ENCODE data around the gene FBXW7.

FBXW7 gene

GRCh38 chr4:152531479-152531878 is 4.4 kb downstream of the FBXW7 start:
- H3K27ac Mint-ChIP-seq: no peak overlapping the region
- H3K4me1 Mint-ChIP-seq: peaks cover 56% of the 10 kb centered on the region
- peak overlapping the region; percentile 31 for H3K4me3 Mint-ChIP-seq
- no peaks in the 10 kb centered on the region for H3K27me3 Mint-ChIP-seq
- H3K9me3 Mint-ChIP-seq: no peaks in the 10 kb centered on the region
- H3K36me3 Mint-ChIP-seq: peaks cover 11% of the 10 kb centered on the region

GRCh38 chr4:152530600-152530999 is 5.3 kb downstream of the FBXW7 start:
- Mint-ChIP-seq H3K4me3 (peak overlapping the region; percentile 51), H3K36me3 (peaks cover 11% of the 10 kb centered on the region), H3K27me3 (no peaks in the 10 kb centered on the region), H3K9me3 (no peaks in the 10 kb centered on the region), H3K27ac (no peak overlapping the region), H3K4me1 (peaks cover 65% of the 10 kb centered on the region)

- Mint-ChIP-seq H3K4me3 (no peak overlapping the region), H3K4me1 (peaks cover 70% of the 10 kb centered on the region), H3K27ac (no peak overlapping the region), H3K27me3 (no peaks in the 10 kb centered on the region), H3K36me3 (peaks cover 13% of the 10 kb centered on the region), H3K9me3 (no peaks in the 10 kb centered on the region)
Measured at GRCh38 chr4:152529880-152530279, 6.0 kb downstream of the FBXW7 start.

GRCh38 chr4:152528060-152528459 is 7.8 kb downstream of the FBXW7 start:
- H3K4me3 Mint-ChIP-seq: no peak overlapping the region
- H3K27ac Mint-ChIP-seq: no peak overlapping the region
- peaks cover 79% of the 10 kb centered on the region for H3K4me1 Mint-ChIP-seq
- H3K9me3 Mint-ChIP-seq: no peaks in the 10 kb centered on the region
- H3K36me3 Mint-ChIP-seq: peaks cover 11% of the 10 kb centered on the region
- no peaks in the 10 kb centered on the region for H3K27me3 Mint-ChIP-seq

- Mint-ChIP-seq H3K27ac (peak overlapping the region; percentile 12), H3K9me3 (no peaks in the 10 kb centered on the region), H3K36me3 (peaks cover 10% of the 10 kb centered on the region), H3K4me1 (peaks cover 83% of the 10 kb centered on the region), H3K27me3 (no peaks in the 10 kb centered on the region), H3K4me3 (no peak overlapping the region)
Measured at GRCh38 chr4:152525878-152526277, 10.0 kb downstream of the FBXW7 start.

GRCh38 chr4:152524427-152524826 is 11.5 kb downstream of the FBXW7 start:
- Mint-ChIP-seq H3K27ac (no peak overlapping the region), H3K36me3 (peaks cover 10% of the 10 kb centered on the region), H3K9me3 (no peaks in the 10 kb centered on the region)

GRCh38 chr4:152523731-152524130 is 12.2 kb downstream of the FBXW7 start:
- peaks cover 11% of the 10 kb centered on the region for H3K36me3 Mint-ChIP-seq
- peaks cover 82% of the 10 kb centered on the region for H3K4me1 Mint-ChIP-seq
- no peaks in the 10 kb centered on the region for H3K9me3 Mint-ChIP-seq
- H3K27ac Mint-ChIP-seq: no peak overlapping the region
- H3K27me3 Mint-ChIP-seq: no peaks in the 10 kb centered on the region
- no peak overlapping the region for H3K4me3 Mint-ChIP-seq

More at GRCh38 chr4:152524427-152524826, 11.5 kb downstream of the FBXW7 start:
- H3K4me1 Mint-ChIP-seq: peaks cover 82% of the 10 kb centered on the region
- H3K27me3 Mint-ChIP-seq: no peaks in the 10 kb centered on the region
- H3K4me3 Mint-ChIP-seq: no peak overlapping the region

- H3K36me3 Mint-ChIP-seq: peaks cover 11% of the 10 kb centered on the region
- no peaks in the 10 kb centered on the region for H3K9me3 Mint-ChIP-seq
- peak overlapping the region; percentile 35 for H3K27ac Mint-ChIP-seq
- H3K4me1 Mint-ChIP-seq: peaks cover 72% of the 10 kb centered on the region
- H3K4me3 Mint-ChIP-seq: no peak overlapping the region
- H3K27me3 Mint-ChIP-seq: no peaks in the 10 kb centered on the region
Measured at GRCh38 chr4:152522754-152523153, 13.1 kb downstream of the FBXW7 start.

- Mint-ChIP-seq H3K9me3 (no peaks in the 10 kb centered on the region), H3K4me3 (no peak overlapping the region), H3K27me3 (no peaks in the 10 kb centered on the region), H3K4me1 (peaks cover 69% of the 10 kb centered on the region), H3K27ac (no peak overlapping the region), H3K36me3 (peaks cover 11% of the 10 kb centered on the region)
Measured at GRCh38 chr4:152522245-152522644, 13.6 kb downstream of the FBXW7 start.

GRCh38 chr4:152516156-152516555 is 19.7 kb downstream of the FBXW7 start:
- Mint-ChIP-seq H3K9me3 (no peaks in the 10 kb centered on the region), H3K27me3 (no peaks in the 10 kb centered on the region), H3K36me3 (peaks cover 7% of the 10 kb centered on the region), H3K4me3 (no peak overlapping the region), H3K27ac (no peak overlapping the region), H3K4me1 (peaks cover 64% of the 10 kb centered on the region)

GRCh38 chr4:152515678-152516077 is 20.2 kb downstream of the FBXW7 start:
- Mint-ChIP-seq H3K36me3 (peaks cover 5% of the 10 kb centered on the region), H3K4me1 (peaks cover 64% of the 10 kb centered on the region), H3K9me3 (no peaks in the 10 kb centered on the region), H3K27ac (no peak overlapping the region), H3K4me3 (no peak overlapping the region), H3K27me3 (no peaks in the 10 kb centered on the region)

GRCh38 chr4:152514356-152514755 is 21.5 kb downstream of the FBXW7 start:
- Mint-ChIP-seq H3K4me3 (no peak overlapping the region), H3K27ac (no peak overlapping the region), H3K9me3 (no peaks in the 10 kb centered on the region), H3K4me1 (peaks cover 66% of the 10 kb centered on the region), H3K27me3 (no peaks in the 10 kb centered on the region), H3K36me3 (peaks cover under 1% of the 10 kb centered on the region)

GRCh38 chr4:152513078-152513477 is 22.8 kb downstream of the FBXW7 start:
- no peaks in the 10 kb centered on the region for H3K36me3 Mint-ChIP-seq
- H3K4me1 Mint-ChIP-seq: peaks cover 76% of the 10 kb centered on the region
- H3K4me3 Mint-ChIP-seq: no peak overlapping the region
- H3K9me3 Mint-ChIP-seq: no peaks in the 10 kb centered on the region
- no peaks in the 10 kb centered on the region for H3K27me3 Mint-ChIP-seq
- no peak overlapping the region for H3K27ac Mint-ChIP-seq

- peaks cover 79% of the 10 kb centered on the region for H3K4me1 Mint-ChIP-seq
- no peaks in the 10 kb centered on the region for H3K27me3 Mint-ChIP-seq
- H3K4me3 Mint-ChIP-seq: no peak overlapping the region
- H3K9me3 Mint-ChIP-seq: no peaks in the 10 kb centered on the region
- peaks cover 2% of the 10 kb centered on the region for H3K36me3 Mint-ChIP-seq
- H3K27ac Mint-ChIP-seq: no peak overlapping the region
Measured at GRCh38 chr4:152512483-152512882, 23.4 kb downstream of the FBXW7 start.

GRCh38 chr4:152510349-152511147 is 25.3 kb downstream of the FBXW7 start:
- H3K36me3 Mint-ChIP-seq: peaks cover 5% of the 10 kb centered on the region
- peak overlapping the region; percentile 46 for H3K27ac Mint-ChIP-seq
- H3K27me3 Mint-ChIP-seq: no peaks in the 10 kb centered on the region
- H3K4me1 Mint-ChIP-seq: peaks cover 75% of the 10 kb centered on the region
- H3K4me3 Mint-ChIP-seq: peak overlapping the region; percentile 52
- H3K9me3 Mint-ChIP-seq: no peaks in the 10 kb centered on the region

GRCh38 chr4:152509595-152510225 is 26.2 kb downstream of the FBXW7 start:
- Mint-ChIP-seq H3K9me3 (no peaks in the 10 kb centered on the region), H3K27ac (no peak overlapping the region), H3K4me3 (no peak overlapping the region), H3K36me3 (peaks cover 5% of the 10 kb centered on the region), H3K27me3 (no peaks in the 10 kb centered on the region), H3K4me1 (peaks cover 68% of the 10 kb centered on the region)

Data from activated naive CD4-positive, alpha-beta T cell treated with anti-CD3 and anti-CD28 coated beads, Interleukin-2, amount 50 U/mL, for 24 hours (primary cell).